Measurements from ENCODE around the gene ANXA10. TPM values are rescaled to one million over a fixed set of nuclear protein-coding genes. Genes with fewer than 3 reads are reported as not detected.
"Not testable (repeated sequence)": the region's sequence is repeated elsewhere in the genome, so short reads cannot be mapped to it uniquely, and the experiment has no call there.

ANXA10 gene
- total and polyA plus RNA-seq, 12 donors, result not detected

- ATAC-seq (no peak), DNase-seq (no peak)
- H3K4me1 ChIP-seq, result no peaks in the 10 kb centered on the region
- intact Hi-C loops (cut with DNase I), result no loop called here
- no peak overlapping the region for H3K4me3 ChIP-seq
- WGBS, 2 donors, result 77 to 83% methylated on average over 3 of the region's 3 CpGs
- peaks cover 0 to 41% (median 18%) of the 10 kb centered on the region in 11 donors for H3K9me3 ChIP-seq
- H3K27me3 ChIP-seq, result no peaks in the 10 kb centered on the region
- no peak for TF ChIP-seq CTCF (IDR thresholded peaks at IDR 0.05)
- H3K36me3 ChIP-seq, result no peaks in the 10 kb centered on the region
- H3K27ac ChIP-seq, result no peak overlapping the region
Measured at GRCh38 chr4:168200685-168201084, 108.3 kb downstream of the ANXA10 start.

- WGBS, 2 donors, result 93 to 94% methylated on average over 4 of the region's 4 CpGs
- no peak for TF ChIP-seq CTCF (IDR thresholded peaks at IDR 0.05)
- no peaks in the 10 kb centered on the region for H3K4me1 ChIP-seq
- H3K27ac ChIP-seq, result no peak overlapping the region
- H3K9me3 ChIP-seq, result peaks cover 0 to 33% (median 18%) of the 10 kb centered on the region in 11 donors
- no peaks in the 10 kb centered on the region for H3K36me3 ChIP-seq
- DNase-seq (no peak), ATAC-seq (no peak)
- no peaks in the 10 kb centered on the region for H3K27me3 ChIP-seq
- H3K4me3 ChIP-seq, result no peak overlapping the region
- intact Hi-C loops (cut with DNase I), result no loop called here
Measured at GRCh38 chr4:168203233-168203911, 111.0 kb downstream of the ANXA10 start.

- DNase-seq (no peak), ATAC-seq (no peak)
- Histone ChIP-seq H3K27ac (no peak overlapping the region), H3K9me3 (peaks cover 0 to 18% (median 2%) of the 10 kb centered on the region in 11 donors), H3K27me3 (no peaks in the 10 kb centered on the region), H3K4me3 (no peak overlapping the region), H3K36me3 (peaks cover 0 to 8% (median 0%) of the 10 kb centered on the region in 9 donors), H3K4me1 (no peaks in the 10 kb centered on the region)
- WGBS, 2 donors, result 95% methylated on average over 3 of the region's 3 CpGs
- intact Hi-C loops (cut with DNase I), result no loop called here
- TF ChIP-seq CTCF (IDR thresholded peaks at IDR 0.05), result no peak
Measured at GRCh38 chr4:168208957-168209614, 116.7 kb downstream of the ANXA10 start.

- DNase-seq, result no peak
- no peak for ATAC-seq
- no peak overlapping the region for H3K4me3 ChIP-seq
- H3K27ac ChIP-seq, result no peak overlapping the region
- 85 to 94% methylated on average over 3 of the region's 3 CpGs for WGBS, 2 donors
- no peak for TF ChIP-seq CTCF (IDR thresholded peaks at IDR 0.05)
- H3K27me3 ChIP-seq, result no peaks in the 10 kb centered on the region
- peaks cover 0 to 21% (median 0%) of the 10 kb centered on the region in 11 donors for H3K9me3 ChIP-seq
- H3K36me3 ChIP-seq, result peaks cover 0 to 43% (median 17%) of the 10 kb centered on the region in 9 donors
- intact Hi-C loops (cut with DNase I), result no loop called here
- H3K4me1 ChIP-seq, result no peaks in the 10 kb centered on the region
Measured at GRCh38 chr4:168212656-168213055, 120.3 kb downstream of the ANXA10 start.

GRCh38 chr4:168213511-168213910 is 121.2 kb downstream of the ANXA10 start:
- Histone ChIP-seq H3K9me3 (peaks cover 0 to 25% (median 0%) of the 10 kb centered on the region in 11 donors), H3K36me3 (peaks cover 0 to 51% (median 24%) of the 10 kb centered on the region in 9 donors)
- intact Hi-C loops (cut with DNase I); H3K4me1 ChIP-seq; H3K27me3 ChIP-seq; H3K4me3 ChIP-seq; ATAC-seq; H3K27ac ChIP-seq; DNase-seq: not testable (repeated sequence)
